Osteoblast (primary cell): ENCODE data around the gene DUS2. TPM values are rescaled to one million over a fixed set of nuclear protein-coding genes. Genes with fewer than 3 reads are reported as not detected.

Experiments used
- DNase-seq: peaks from one replicate; pipeline ENCODE4 v3.0.0; 2011; ENCODE audit warnings: low spot score, mixed read lengths; ENCODE audit not compliant: insufficient read length; ENCODE audit errors: missing footprints
- H2AFZ ChIP-seq: 2 replicates; pipeline ENCODE4 v1.6.0; 2011; ENCODE audit warnings: mild to moderate bottlenecking, low read length
- H3K27ac ChIP-seq: 2 replicates; pipeline ENCODE4 v1.5.1; 2011; ENCODE audit warnings: mild to moderate bottlenecking, low read depth, low read length, moderate library complexity
- H3K27me3 ChIP-seq: 2 replicates; pipeline ENCODE4 v1.6.0; 2012; ENCODE audit warnings: mild to moderate bottlenecking, control low read depth, inconsistent platforms, low read length, moderate library complexity; ENCODE audit not compliant: insufficient read depth
- H3K36me3 ChIP-seq: 2 replicates; pipeline ENCODE4 v1.5.1; 2011; ENCODE audit warnings: mild to moderate bottlenecking, low read length, control low read depth, moderate library complexity; ENCODE audit not compliant: insufficient read depth
- H3K4me1 ChIP-seq: 2 replicates; pipeline ENCODE4 v1.5.1; 2011; ENCODE audit warnings: mild to moderate bottlenecking, low read length, control low read depth, moderate library complexity; ENCODE audit not compliant: insufficient read depth
- H3K4me2 ChIP-seq: 2 replicates; pipeline ENCODE4 v1.6.0; 2011; ENCODE audit warnings: mild to moderate bottlenecking, low read length; ENCODE audit not compliant: insufficient read depth
- H3K4me3 ChIP-seq: fragments of 200-600 bp; sonication (generic); 3 replicates; pipeline ENCODE4 v1.5.1; 2012; ENCODE audit warnings: mild to moderate bottlenecking, low read length, inconsistent platforms; ENCODE audit not compliant: insufficient read depth
- H3K79me2 ChIP-seq: 2 replicates; pipeline ENCODE4 v1.6.0; 2012; ENCODE audit warnings: mild to moderate bottlenecking, low read length, control low read depth, inconsistent platforms; ENCODE audit not compliant: insufficient read depth
- H3K9me3 ChIP-seq: 2 replicates; pipeline ENCODE4 v1.5.1; 2011; ENCODE audit warnings: low read depth, low read length, control low read depth
- H4K20me1 ChIP-seq: 2 replicates; pipeline ENCODE4 v1.6.0; 2012; ENCODE audit warnings: mild to moderate bottlenecking, low read length, control low read depth; ENCODE audit not compliant: insufficient read depth
- CTCF ChIP-seq: IDR thresholded peaks from 2 replicates; pipeline ENCODE4 v1.5.1; 2011; ENCODE audit warnings: mild to moderate bottlenecking, low read depth, low read length, moderate library complexity; ENCODE audit errors: extremely low read depth
- small RNA-seq: library from RNA; depleted of rRNA; stranded (forward); fragments of <200 nt; gene quantifications from one replicate; pipeline ENCODE3, GENCODE V24; 2012
- total RNA-seq: library from RNA; depleted of rRNA; stranded (reverse); fragments of >200 nt; gene quantifications from 2 replicates; pipeline ENCODE4 v1.2.3, GENCODE V29; 2012

Gene DUS2
- total RNA-seq, 1 donor, result 8.7 TPM

GRCh38 chr16:68126395-68126794, 103.3 kb downstream of the DUS2 start:
- H3K4me1 ChIP-seq, result peaks cover 12% of the 10 kb centered on the region
- no peaks in the 10 kb centered on the region for H3K9me3 ChIP-seq
- DNase-seq, result no peak
- H3K36me3 ChIP-seq, result no peaks in the 10 kb centered on the region
- no peak overlapping the region for H3K4me2 ChIP-seq
- H4K20me1 ChIP-seq, result peaks cover 8% of the 10 kb centered on the region
- no peak overlapping the region for H2AFZ ChIP-seq
- H3K27ac ChIP-seq, result no peak overlapping the region
- no peak overlapping the region for H3K4me3 ChIP-seq
- H3K79me2 ChIP-seq, result peaks cover 51% of the 10 kb centered on the region
- TF ChIP-seq CTCF, result no peak
- H3K27me3 ChIP-seq, result no peaks in the 10 kb centered on the region

- DNase-seq, result no peak
- no peak for TF ChIP-seq CTCF
- no peak overlapping the region for H3K4me2 ChIP-seq
Observed at GRCh38 chr16:68128577-68129305, 105.7 kb downstream of the DUS2 start.

More at GRCh38 chr16:68128577-68129305, 105.7 kb downstream of the DUS2 start:
- Histone ChIP-seq H4K20me1 (peaks cover 4% of the 10 kb centered on the region), H3K27ac (peak overlapping the region; percentile 43), H3K4me1 (peaks cover 12% of the 10 kb centered on the region), H3K36me3 (peaks cover 4% of the 10 kb centered on the region), H2AFZ (no peak overlapping the region), H3K9me3 (no peaks in the 10 kb centered on the region), H3K4me3 (no peak overlapping the region), H3K27me3 (no peaks in the 10 kb centered on the region), H3K79me2 (peaks cover 51% of the 10 kb centered on the region)

Small RNA genes within 50 kb of the gene (small RNA-seq; reads per million reads assigned to genes)
- not detected for gene RF00019
- gene RNU6-359P, result not detected

Other genes starting within 250 kb of the DUS2 start
- gene RANBP10, start 216.7 kb upstream of the DUS2 start, total RNA-seq, result 5.4 and 5.6 TPM in 2 replicates
- 0.88 and 1.8 TPM in 2 replicates for gene TSNAXIP1, start 216.4 kb upstream of the DUS2 start, total RNA-seq
- gene THAP11, start 181.0 kb upstream of the DUS2 start, total RNA-seq, result 23.6 and 25.7 TPM in 2 replicates
- 203 TPM in 2 replicates for gene NUTF2, start 176.4 kb upstream of the DUS2 start, total RNA-seq
- gene CENPT, start 175.6 kb upstream of the DUS2 start, total RNA-seq, result 24.2 and 25.6 TPM in 2 replicates
- 45.7 and 60.8 TPM in 2 replicates for gene EDC4, start 150.2 kb upstream of the DUS2 start, total RNA-seq
- gene NRN1L, start 138.4 kb upstream of the DUS2 start, total RNA-seq, result 0.29 TPM in 1 of 2 replicates, not detected in the other
- gene PSKH1, start 130.0 kb upstream of the DUS2 start, total RNA-seq, result 16.8 and 18.5 TPM in 2 replicates
- gene CTRL, start 91.4 kb upstream of the DUS2 start, total RNA-seq, result 0.36 and 0.59 TPM in 2 replicates
- 44.5 and 47.0 TPM in 2 replicates for gene PSMB10, start 86.4 kb upstream of the DUS2 start, total RNA-seq
- gene LCAT, start 79.2 kb upstream of the DUS2 start, total RNA-seq, result 6.9 and 8.8 TPM in 2 replicates
- gene SLC12A4, start 54.6 kb upstream of the DUS2 start, total RNA-seq, result 79.3 and 82.2 TPM in 2 replicates
- gene DPEP3, start 42.8 kb upstream of the DUS2 start, total RNA-seq, result not detected in 2 replicates
- gene DPEP2, start 23.8 kb upstream of the DUS2 start, total RNA-seq, result not detected in 2 replicates
- gene DPEP2NB, start 7.4 kb upstream of the DUS2 start, total RNA-seq, result not detected in 2 replicates
- gene DDX28, start 52 bp upstream of the DUS2 start, total RNA-seq, result 10.5 and 12.4 TPM in 2 replicates
- 36.2 and 43.9 TPM in 2 replicates for gene NFATC3, start 62.1 kb downstream of the DUS2 start, total RNA-seq
- gene ESRP2, start 212.8 kb downstream of the DUS2 start, total RNA-seq, result under 0.01 TPM in 1 of 2 replicates, not detected in the other
- gene PLA2G15, start 222.1 kb downstream of the DUS2 start, total RNA-seq, result 30.8 and 30.9 TPM in 2 replicates
- 35.1 and 36.9 TPM in 2 replicates for gene SLC7A6, start 241.2 kb downstream of the DUS2 start, total RNA-seq